Transverse colon (tissue), 4 donors: Measurements from ENCODE around the gene COPZ1. TPM values are rescaled to one million over a fixed set of nuclear protein-coding genes. Genes with fewer than 3 reads are reported as not detected.

Experiments
- DNase-seq: peaks from one replicate; pipeline ENCODE4 v3.0.0-alpha.2; 2019
- H3K27ac ChIP-seq, 4 donors: fragments of 200-600 bp; sonication (generic); 2 replicates each; pipeline ENCODE4 v1.5.1; 2016 to 2018; ENCODE audit warnings: inconsistent platforms in 4 of 4
- H3K27me3 ChIP-seq: fragments of 200-600 bp; sonication (generic); 2 replicates; pipeline ENCODE4 v1.5.1; 2017; ENCODE audit warnings: inconsistent platforms
- H3K36me3 ChIP-seq, 4 donors: fragments of 200-600 bp; sonication (generic); 2 replicates each; pipeline ENCODE4 v1.5.1; 2017 to 2019; ENCODE audit warnings: inconsistent platforms in 4 of 4
- H3K4me1 ChIP-seq, 4 donors: fragments of 200-600 bp; sonication (generic); 2 replicates each; pipeline ENCODE4 v1.5.1; 2017 to 2020; ENCODE audit warnings: inconsistent platforms in 4 of 4
- H3K4me3 ChIP-seq, 4 donors: fragments of 200-600 bp; sonication (generic); 1 replicate in 1 of 4; 2 replicates in 3 of 4; pipeline versions ENCODE4 v1.5.1 to v1.6.1; 2017 to 2019; ENCODE audit warnings: inconsistent platforms in 4 of 4
- H3K9me3 ChIP-seq, 2 donors: fragments of 200-600 bp; sonication (generic); 2 replicates each; pipeline ENCODE4 v1.5.1; 2017 to 2019; ENCODE audit warnings: inconsistent platforms in 2 of 2
- EP300 ChIP-seq: sonication (generic); formaldehyde crosslinking; IDR thresholded peaks from one replicate; pipeline ENCODE4 v1.6.1; 2017; ENCODE audit warnings: antibody characterized with exemption, low read depth
- POLR2A ChIP-seq: fragments of 450-650 bp; IDR thresholded peaks from one replicate; pipeline ENCODE4 v1.6.1; 2016; ENCODE audit warnings: antibody characterized with exemption, mild to moderate bottlenecking, moderate library complexity
- POLR2AphosphoS5 ChIP-seq, 3 donors: sonication (generic); formaldehyde crosslinking; IDR thresholded peaks; one replicate each; pipeline ENCODE4 v1.6.1; 2016; ENCODE audit warnings: antibody characterized with exemption in 3 of 3
- WGBS, 2 donors: methylation state at CpG; one replicate each; pipeline ENCODE4 v1.1.5; 2018; ENCODE audit warnings: low coverage in 1 of 2; 5-methylcytosine and 5-hydroxymethylcytosine counted together
- in situ Hi-C, 4 donors: fragments of 200-750 bp; cut with MboI; loops; one replicate each; pipeline versions ENCODE4 v1.15.0 to v1.15.1; 2017; ENCODE audit warnings: low sequenced_read_pairs in 3 of 4, low pct_ligation_motif_present in 1 of 4, low pct_unique_long_range_greater_than_20kb in 1 of 4
- intact Hi-C: fragments of 100-400 bp; cut with DNase I; formaldehyde crosslinking; loops from one replicate; pipeline ENCODE4 v1.15.1; 2023; ENCODE audit warnings: low total_unique reads
- total RNA-seq, 4 donors: library from RNA; depleted of rRNA; stranded (reverse); fragments of >200 nt; gene quantifications; one replicate each; pipeline ENCODE4 v1.1.0, GENCODE V29; 2016
- TF ChIP-seq, protein P1 (sequence below), 5 experiments: fragments of 200-600 bp in 3 of 5; fragments of 450-650 bp in 2 of 5; sonication (generic) in 3 of 5; IDR thresholded peaks; 1 replicate in 2 of 5; 2 replicates in 3 of 5; pipeline ENCODE4 v1.5.1; 2016 to 2017; ENCODE audit warnings: antibody characterized with exemption in 5 of 5, inconsistent platforms in 3 of 5, mild to moderate bottlenecking in 2 of 5, moderate library complexity in 1 of 5

Gene COPZ1
- total RNA-seq, 4 donors from 2014 or later, result 25.8 to 79.6 (median 63.6) TPM

DNA sequence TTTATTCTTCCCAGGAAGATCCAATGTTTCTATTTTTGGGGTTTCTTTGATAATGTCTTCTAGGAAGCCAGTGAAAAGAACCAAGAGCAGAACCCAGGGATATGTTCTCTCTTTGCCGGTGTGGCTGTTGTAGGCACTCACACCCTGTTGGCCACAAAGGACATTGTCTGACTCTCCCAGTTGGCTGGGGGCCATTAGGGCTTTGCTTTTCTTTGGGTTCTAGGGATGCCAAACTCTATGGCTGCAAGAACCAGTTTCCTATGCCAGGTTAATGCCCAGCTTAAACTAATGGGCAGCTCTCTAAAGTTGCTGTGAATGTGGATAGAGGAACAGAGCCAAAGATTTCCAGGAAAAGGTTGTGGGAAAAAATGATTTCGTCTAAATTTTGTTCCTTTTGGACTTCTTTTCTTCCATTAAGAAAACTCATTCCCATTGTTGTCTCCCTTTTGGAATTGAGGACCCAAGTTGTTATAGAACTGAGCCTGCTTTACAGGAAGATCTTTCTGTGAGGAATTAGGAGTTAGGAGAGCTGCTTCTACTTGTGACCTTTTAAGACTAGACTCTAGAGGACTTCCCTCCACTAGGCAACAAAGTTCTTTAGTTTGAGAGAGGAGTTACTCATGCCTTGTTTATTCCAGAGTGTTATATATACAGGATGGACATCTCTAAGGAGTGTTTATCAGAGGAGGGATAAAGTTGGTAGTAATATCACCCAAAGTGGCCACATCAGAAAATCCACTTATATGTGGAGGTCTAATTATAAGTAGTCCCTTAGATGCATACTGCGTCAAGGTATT lies 13.1 kb downstream of the COPZ1 start:
- WGBS, 2 donors, result 65 to 68% methylated on average over 3 of the region's 3 CpGs
- intact Hi-C loops, result no loop called here

DNA sequence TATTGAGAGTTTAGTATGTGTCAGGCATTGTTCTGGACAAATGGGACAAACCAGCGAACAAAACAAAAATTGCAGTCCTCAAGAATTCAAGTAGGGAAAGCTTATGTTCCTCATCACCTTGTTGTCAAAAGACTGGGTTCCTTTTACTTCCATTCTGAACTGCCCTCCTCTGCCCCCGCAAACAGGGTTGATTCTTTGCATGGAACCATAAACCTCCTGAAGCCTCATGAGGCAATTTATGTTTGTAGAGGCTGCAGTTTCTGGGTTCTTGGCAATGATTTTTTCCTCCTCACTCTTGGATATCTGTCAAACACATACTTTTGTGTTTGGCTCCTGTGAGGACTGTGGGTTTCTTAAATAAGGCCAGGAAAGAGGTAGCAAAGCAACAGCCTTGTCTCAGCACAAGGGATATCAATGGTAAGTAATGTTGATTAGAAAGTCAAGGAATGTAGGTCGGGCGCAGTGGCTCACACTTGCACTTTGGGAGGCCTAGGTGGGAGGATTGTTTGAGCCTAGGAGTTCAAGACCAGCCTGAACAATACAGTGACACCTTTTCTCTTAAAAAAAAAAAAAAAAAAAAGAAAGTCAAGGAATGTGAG lies 13.9 kb downstream of the COPZ1 start:
- Histone ChIP-seq H3K4me3 (no peak overlapping the region), H3K36me3 (peaks cover 0 to 28% (median 10%) of the 10 kb centered on the region in 4 donors), H3K9me3 (no peaks in the 10 kb centered on the region), H3K4me1 (peaks cover 10 to 48% (median 27%) of the 10 kb centered on the region in 4 donors), H3K27ac (peak overlapping the region in 3 of 4 donors; percentile 58 to 68 (median 64)), H3K27me3 (no peaks in the 10 kb centered on the region)
- intact Hi-C loops, result no loop called here
- no peak for TF ChIP-seq POLR2A
- TF ChIP-seq EP300, result no peak
- TF ChIP-seq POLR2AphosphoS5 (IDR thresholded peaks at IDR 0.05), result no peak
- in situ Hi-C loops, result no loop called here
- no peak for DNase-seq
- WGBS, 2 donors, result 77 to 89% methylated on average over 1 to 4 of the region's 4 CpGs

More for the DNA sequence above, 13.1 kb downstream of the COPZ1 start:
- no peak overlapping the region for H3K4me3 ChIP-seq
- TF ChIP-seq POLR2A, result no peak
- TF ChIP-seq, protein P1, sequence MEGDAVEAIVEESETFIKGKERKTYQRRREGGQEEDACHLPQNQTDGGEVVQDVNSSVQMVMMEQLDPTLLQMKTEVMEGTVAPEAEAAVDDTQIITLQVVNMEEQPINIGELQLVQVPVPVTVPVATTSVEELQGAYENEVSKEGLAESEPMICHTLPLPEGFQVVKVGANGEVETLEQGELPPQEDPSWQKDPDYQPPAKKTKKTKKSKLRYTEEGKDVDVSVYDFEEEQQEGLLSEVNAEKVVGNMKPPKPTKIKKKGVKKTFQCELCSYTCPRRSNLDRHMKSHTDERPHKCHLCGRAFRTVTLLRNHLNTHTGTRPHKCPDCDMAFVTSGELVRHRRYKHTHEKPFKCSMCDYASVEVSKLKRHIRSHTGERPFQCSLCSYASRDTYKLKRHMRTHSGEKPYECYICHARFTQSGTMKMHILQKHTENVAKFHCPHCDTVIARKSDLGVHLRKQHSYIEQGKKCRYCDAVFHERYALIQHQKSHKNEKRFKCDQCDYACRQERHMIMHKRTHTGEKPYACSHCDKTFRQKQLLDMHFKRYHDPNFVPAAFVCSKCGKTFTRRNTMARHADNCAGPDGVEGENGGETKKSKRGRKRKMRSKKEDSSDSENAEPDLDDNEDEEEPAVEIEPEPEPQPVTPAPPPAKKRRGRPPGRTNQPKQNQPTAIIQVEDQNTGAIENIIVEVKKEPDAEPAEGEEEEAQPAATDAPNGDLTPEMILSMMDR (IDR thresholded peaks at IDR 0.05), result no peak
- no peak for TF ChIP-seq EP300
- TF ChIP-seq POLR2AphosphoS5 (IDR thresholded peaks at IDR 0.05), result no peak
- H3K27ac ChIP-seq, result peak overlapping the region; percentile 40 to 68 (median 61)
- peaks cover 0 to 21% (median 5%) of the 10 kb centered on the region in 4 donors for H3K36me3 ChIP-seq
- no peaks in the 10 kb centered on the region for H3K9me3 ChIP-seq
- no peaks in the 10 kb centered on the region for H3K27me3 ChIP-seq
- in situ Hi-C loops, result no loop called here
- no peak for DNase-seq
- H3K4me1 ChIP-seq, result peaks cover 10 to 48% (median 27%) of the 10 kb centered on the region in 4 donors

DNA sequence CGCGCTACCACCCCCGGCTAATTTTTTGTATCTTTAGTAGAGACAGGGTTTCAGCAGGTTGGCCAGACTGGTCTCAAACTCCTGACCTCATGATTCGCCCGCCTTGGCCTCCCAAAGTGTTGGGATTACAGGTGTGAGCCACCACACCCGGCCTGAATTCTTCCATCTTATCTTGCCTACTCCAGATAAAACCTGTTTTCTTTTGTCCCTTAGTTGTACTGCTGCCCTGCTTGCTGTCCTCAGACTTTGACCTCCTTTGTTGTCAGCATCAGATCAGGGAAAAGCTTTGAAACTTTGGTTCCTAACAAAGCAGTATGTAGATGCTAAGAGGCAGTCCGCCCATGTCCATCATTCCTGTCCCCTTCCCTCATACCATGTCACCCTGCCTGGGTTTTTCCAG lies 15.9 kb downstream of the COPZ1 start:
- intact Hi-C loops, result no loop called here
- Histone ChIP-seq H3K36me3 (peaks cover 1 to 48% (median 22%) of the 10 kb centered on the region in 4 donors), H3K4me3 (no peak overlapping the region), H3K27me3 (no peaks in the 10 kb centered on the region), H3K9me3 (no peaks in the 10 kb centered on the region), H3K27ac (no peak overlapping the region), H3K4me1 (peaks cover 10 to 37% (median 27%) of the 10 kb centered on the region in 4 donors)
- TF ChIP-seq, protein P1 (IDR thresholded peaks at IDR 0.05), result no peak
- TF ChIP-seq EP300 (no peak), POLR2A (no peak), POLR2AphosphoS5 (IDR thresholded peaks at IDR 0.05) (no peak)
- DNase-seq, result no peak
- in situ Hi-C loops, result no loop called here
- 92 to 96% methylated on average over 4 to 7 of the region's 7 CpGs for WGBS, 2 donors

GRCh38 chr12:54341378-54342300 lies 16.7 kb downstream of the COPZ1 start:
- no peak overlapping the region for H3K27ac ChIP-seq
- 87 to 91% methylated on average over 3 to 9 of the region's 9 CpGs for WGBS, 2 donors
- intact Hi-C loops, result no loop called here
- H3K27me3 ChIP-seq, result no peaks in the 10 kb centered on the region
- H3K9me3 ChIP-seq, result no peaks in the 10 kb centered on the region
- no peak for TF ChIP-seq POLR2AphosphoS5 (IDR thresholded peaks at IDR 0.05)
- TF ChIP-seq, protein P1 (IDR thresholded peaks at IDR 0.05), result no peak
- TF ChIP-seq POLR2A, result no peak
- no peak for TF ChIP-seq EP300
- H3K4me1 ChIP-seq, result peaks cover 10 to 35% (median 26%) of the 10 kb centered on the region in 4 donors
- no peak for DNase-seq
- H3K36me3 ChIP-seq, result peaks cover 1 to 53% (median 26%) of the 10 kb centered on the region in 4 donors
- H3K4me3 ChIP-seq, result no peak overlapping the region
- in situ Hi-C loops, result no loop called here
